HCT116 (cell line): Measurements from ENCODE around the gene POLDIP2. TPM values are rescaled to one million over a fixed set of nuclear protein-coding genes. Genes with fewer than 3 reads are reported as not detected.

ENCODE experiments used
- ATAC-seq: fragments of 200-7000 bp; cut with Tn5 transposase; 2 replicates; pipeline ENCODE4 v1.9.1; 2020; ENCODE audit warnings: mild to moderate bottlenecking, moderate library complexity
- BruUV-seq: library from RNA; stranded (reverse); fragments of 400-500 nt; replicated peaks from 2 replicates; lab custom pipeline; 2021; lab: Mats Ljungman, UMichigan
- CTCF ChIA-PET: fragments of 300-600 bp; sonication (Branson Sonifier 250); formaldehyde crosslinking; loops from one replicate; lab custom pipeline; 2021; ENCODE audit warnings: antibody characterized with exemption; lab: Charles Lee
- POLR2A ChIA-PET: fragments of 300-600, 350-600 bp; sonication (Branson Sonifier 250); formaldehyde crosslinking; loops from one replicate; lab custom pipeline; 2021; ENCODE audit warnings: antibody characterized with exemption; lab: Charles Lee
- RAD21 ChIA-PET, 2 experiments: fragments of 300-600 bp; sonication (Branson Sonifier 250); formaldehyde crosslinking; loops; one replicate each; lab custom pipeline; 2023; ENCODE audit warnings: low total read pairs in 2 of 2; ENCODE audit not compliant: uncharacterized antibody in 2 of 2, unreplicated experiment in 2 of 2, low non-redundant PET in 1 of 2; lab: Charles Lee
- DNase-seq: peaks from one replicate; pipeline ENCODE4 v3.0.0-alpha.2; 2010; ENCODE audit warnings: low read depth, low spot score
- H2AFZ ChIP-seq: fragments of 200-600 bp; shearing (Covaris generic), sonication (generic); 2 replicates; pipeline ENCODE4 v1.6.1; 2017; ENCODE audit warnings: low read depth, mixed run types, mixed read lengths, antibody characterized with exemption, low read length; ENCODE audit not compliant: poor library complexity, severe bottlenecking
- H3K27ac ChIP-seq: 2 replicates; pipeline ENCODE4 v1.5.1; 2012; ENCODE audit warnings: low read depth, low read length
- H3K27me3 ChIP-seq: fragments of 200-600 bp; sonication (generic); 2 replicates; pipeline ENCODE4 v1.6.1; 2016; ENCODE audit warnings: mixed run types, low read length, mixed read lengths; ENCODE audit not compliant: insufficient read depth
- H3K36me3 ChIP-seq, 2 experiments: fragments of 200-500 bp in 1 of 2; fragments of 200-600 bp in 1 of 2; sonication (Bioruptor generic) in 1 of 2; sonication (generic) in 1 of 2; 2 replicates each; pipeline versions ENCODE4 v1.5.1 to v1.6.1; 2014 to 2016; ENCODE audit warnings: low read length in 2 of 2, inconsistent platforms in 1 of 2, mixed read lengths in 1 of 2, mixed run types in 1 of 2; ENCODE audit not compliant: insufficient read depth in 2 of 2, control insufficient read depth in 1 of 2
- H3K4me1 ChIP-seq, 2 experiments: fragments of 200-600 bp in 1 of 2; sonication (generic) in 1 of 2; 2 replicates each; pipeline versions ENCODE4 v1.5.1 to v1.6.1; 2012 to 2017; ENCODE audit warnings: low read length in 2 of 2, inconsistent platforms in 1 of 2, mild to moderate bottlenecking in 1 of 2, mixed read lengths in 1 of 2, mixed run types in 1 of 2, moderate library complexity in 1 of 2; ENCODE audit not compliant: insufficient read depth in 2 of 2, control insufficient read depth in 1 of 2
- H3K4me2 ChIP-seq: fragments of 200-600 bp; sonication (generic); 2 replicates; pipeline ENCODE4 v1.6.1; 2017; ENCODE audit warnings: mixed run types, low read length, mixed read lengths
- H3K4me3 ChIP-seq, 2 experiments: fragments of 200-600 bp in 1 of 2; sonication (generic) in 1 of 2; replicated peaks in 1 of 2; 2 replicates each; pipeline ENCODE4 v1.5.1; 2011 to 2016; ENCODE audit warnings: low read length in 2 of 2, control low read depth in 1 of 2, low read depth in 1 of 2, mild to moderate bottlenecking in 1 of 2, mixed read lengths in 1 of 2, mixed run types in 1 of 2
- H3K79me2 ChIP-seq: fragments of 200-600 bp; sonication (generic); 2 replicates; pipeline ENCODE4 v1.6.1; 2017; ENCODE audit warnings: mild to moderate bottlenecking, mixed run types, low read length, moderate library complexity, mixed read lengths; ENCODE audit not compliant: insufficient read depth
- H3K9ac ChIP-seq: fragments of 200-600 bp; sonication (generic); 2 replicates; pipeline ENCODE4 v1.6.1; 2016; ENCODE audit warnings: low read length, mixed read lengths
- H3K9me2 ChIP-seq: fragments of 200-600 bp; sonication (generic), shearing (Covaris generic); 2 replicates; pipeline ENCODE4 v1.6.1; 2017; ENCODE audit warnings: mixed run types, mild to moderate bottlenecking, moderate library complexity; ENCODE audit not compliant: insufficient read depth
- H3K9me3 ChIP-seq, 2 experiments: fragments of 200-500 bp in 1 of 2; fragments of 200-600 bp in 1 of 2; sonication (Bioruptor generic) in 1 of 2; sonication (generic) in 1 of 2; 2 replicates each; pipeline ENCODE4 v1.6.1; 2014 to 2017; ENCODE audit warnings: low read length in 2 of 2, mixed read lengths in 2 of 2, inconsistent platforms in 1 of 2, low read depth in 1 of 2, mild to moderate bottlenecking in 1 of 2, mixed run types in 1 of 2, moderate library complexity in 1 of 2; ENCODE audit not compliant: control insufficient read depth in 1 of 2, insufficient read depth in 1 of 2
- H4K20me1 ChIP-seq: fragments of 200-600 bp; sonication (generic), shearing (Covaris generic); 2 replicates; pipeline ENCODE4 v1.6.1; 2017; ENCODE audit warnings: mixed run types, mild to moderate bottlenecking, moderate library complexity; ENCODE audit not compliant: insufficient read depth
- ATF3 ChIP-seq: IDR thresholded peaks from 2 replicates; pipeline ENCODE4 v1.6.1; 2012
- EGR1 ChIP-seq: IDR thresholded peaks from 2 replicates; pipeline ENCODE4 v1.6.1; 2012; ENCODE audit warnings: low read depth
- FOSL1 ChIP-seq: IDR thresholded peaks from 2 replicates; pipeline ENCODE4 v1.6.1; 2012; ENCODE audit warnings: low read depth
- JUND ChIP-seq: IDR thresholded peaks from 2 replicates; pipeline ENCODE4 v1.6.1; 2012
- MAX ChIP-seq: IDR thresholded peaks from 2 replicates; pipeline ENCODE4 v1.6.1; 2012
- POLR2A ChIP-seq: IDR thresholded peaks from 2 replicates; pipeline ENCODE4 v1.7.0; 2011; ENCODE audit warnings: borderline replicate concordance; ENCODE audit not compliant: insufficient read depth, insufficient read length; ENCODE audit errors: extremely low read depth
- POLR2AphosphoS5 ChIP-seq: IDR thresholded peaks from 2 replicates; pipeline ENCODE4 v1.6.1; 2011; ENCODE audit warnings: mild to moderate bottlenecking, low read depth, low read length, moderate library complexity
- RAD21 ChIP-seq: IDR thresholded peaks from 2 replicates; pipeline ENCODE4 v1.6.1; 2012; ENCODE audit warnings: low read depth, mild to moderate bottlenecking
- SIN3A ChIP-seq: IDR thresholded peaks from 2 replicates; pipeline ENCODE4 v1.6.1; 2012; ENCODE audit warnings: low read depth
- SP1 ChIP-seq: IDR thresholded peaks from 2 replicates; pipeline ENCODE4 v1.6.1; 2012; ENCODE audit warnings: low read depth
- SRF ChIP-seq: IDR thresholded peaks from 2 replicates; pipeline ENCODE4 v1.6.1; 2012; ENCODE audit warnings: low read depth
- TCF7L2 ChIP-seq: IDR thresholded peaks from 2 replicates; pipeline ENCODE4 v1.7.0; 2011; ENCODE audit warnings: borderline replicate concordance, inconsistent platforms; ENCODE audit not compliant: insufficient read depth, insufficient read length; ENCODE audit errors: extremely low read depth
- YY1 ChIP-seq: IDR thresholded peaks from 2 replicates; pipeline ENCODE4 v1.6.1; 2011; ENCODE audit warnings: low read length, low read depth, moderate library complexity, mild to moderate bottlenecking; ENCODE audit not compliant: insufficient replicate concordance; ENCODE audit errors: extremely low read depth
- intact Hi-C: fragments of 100-400 bp; cut with micrococcal nuclease; formaldehyde crosslinking; loops from 2 replicates; pipeline ENCODE4 v1.10.0; 2022
- total RNA-seq: library from RNA; stranded (reverse); gene quantifications from one replicate; pipeline ENCODE4 v1.2.1, GENCODE V29; 2021; ENCODE audit not compliant: unreplicated experiment
- TF ChIP-seq, protein P1 (sequence below): IDR thresholded peaks from 2 replicates; pipeline ENCODE4 v1.6.1; 2012; ENCODE audit warnings: low read depth

Gene POLDIP2
- total RNA-seq, 1 experiment from 2014 or later: 78.0 TPM

DNA sequence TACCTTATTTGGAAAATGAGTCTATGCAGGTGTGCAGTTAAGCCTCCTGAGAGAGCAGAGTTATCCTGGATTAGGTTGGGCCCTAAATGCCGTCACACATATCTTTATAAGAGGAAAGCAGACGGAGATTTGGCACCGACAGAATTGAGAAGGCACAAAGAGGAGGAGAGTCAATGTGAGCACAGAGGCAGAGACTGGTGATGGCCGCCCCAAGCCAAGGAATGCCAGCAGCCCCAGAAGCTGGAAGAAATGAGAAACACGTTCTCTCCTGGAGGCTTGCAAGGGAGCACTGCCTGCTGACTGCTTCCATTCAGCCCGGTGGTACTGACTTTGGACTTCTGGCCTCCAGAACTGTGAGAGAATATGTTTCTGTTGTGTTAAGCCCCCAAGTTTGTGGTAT is 45.5 kb upstream of the POLDIP2 start:
- no peaks in the 10 kb centered on the region for H3K27me3 ChIP-seq
- H2AFZ ChIP-seq: no peak overlapping the region
- no TSS peak for BruUV-seq
- H4K20me1 ChIP-seq: no peaks in the 10 kb centered on the region
- no peak overlapping the region for H3K4me2 ChIP-seq
- H3K79me2 ChIP-seq: peaks cover 12% of the 10 kb centered on the region; the same call in 1 of the 2 replicates
- no peaks in the 10 kb centered on the region for H3K9me3 ChIP-seq
- peaks cover 4 to 23% of the 10 kb centered on the region in 2 experiments; a peak in 3 of 4 replicates for H3K4me1 ChIP-seq
- H3K9me2 ChIP-seq: no peaks in the 10 kb centered on the region
- no peak for TF ChIP-seq YY1
- TF ChIP-seq, protein P1, sequence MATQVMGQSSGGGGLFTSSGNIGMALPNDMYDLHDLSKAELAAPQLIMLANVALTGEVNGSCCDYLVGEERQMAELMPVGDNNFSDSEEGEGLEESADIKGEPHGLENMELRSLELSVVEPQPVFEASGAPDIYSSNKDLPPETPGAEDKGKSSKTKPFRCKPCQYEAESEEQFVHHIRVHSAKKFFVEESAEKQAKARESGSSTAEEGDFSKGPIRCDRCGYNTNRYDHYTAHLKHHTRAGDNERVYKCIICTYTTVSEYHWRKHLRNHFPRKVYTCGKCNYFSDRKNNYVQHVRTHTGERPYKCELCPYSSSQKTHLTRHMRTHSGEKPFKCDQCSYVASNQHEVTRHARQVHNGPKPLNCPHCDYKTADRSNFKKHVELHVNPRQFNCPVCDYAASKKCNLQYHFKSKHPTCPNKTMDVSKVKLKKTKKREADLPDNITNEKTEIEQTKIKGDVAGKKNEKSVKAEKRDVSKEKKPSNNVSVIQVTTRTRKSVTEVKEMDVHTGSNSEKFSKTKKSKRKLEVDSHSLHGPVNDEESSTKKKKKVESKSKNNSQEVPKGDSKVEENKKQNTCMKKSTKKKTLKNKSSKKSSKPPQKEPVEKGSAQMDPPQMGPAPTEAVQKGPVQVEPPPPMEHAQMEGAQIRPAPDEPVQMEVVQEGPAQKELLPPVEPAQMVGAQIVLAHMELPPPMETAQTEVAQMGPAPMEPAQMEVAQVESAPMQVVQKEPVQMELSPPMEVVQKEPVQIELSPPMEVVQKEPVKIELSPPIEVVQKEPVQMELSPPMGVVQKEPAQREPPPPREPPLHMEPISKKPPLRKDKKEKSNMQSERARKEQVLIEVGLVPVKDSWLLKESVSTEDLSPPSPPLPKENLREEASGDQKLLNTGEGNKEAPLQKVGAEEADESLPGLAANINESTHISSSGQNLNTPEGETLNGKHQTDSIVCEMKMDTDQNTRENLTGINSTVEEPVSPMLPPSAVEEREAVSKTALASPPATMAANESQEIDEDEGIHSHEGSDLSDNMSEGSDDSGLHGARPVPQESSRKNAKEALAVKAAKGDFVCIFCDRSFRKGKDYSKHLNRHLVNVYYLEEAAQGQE: no peak
- TF ChIP-seq SIN3A: no peak
- TF ChIP-seq SP1: no peak
- no peak for TF ChIP-seq JUND
- TF ChIP-seq MAX: no peak
- no peak for TF ChIP-seq POLR2AphosphoS5
- no peak for TF ChIP-seq ATF3
- no peak for TF ChIP-seq POLR2A
- TF ChIP-seq SRF: no peak
- TF ChIP-seq EGR1: no peak
- no peak for TF ChIP-seq TCF7L2
- no peak for TF ChIP-seq FOSL1
- no peak for TF ChIP-seq RAD21
- ATAC-seq (no peak), DNase-seq (no peak)
- CTCF ChIA-PET: no interaction called here
- POLR2A ChIA-PET: no interaction called here
- H3K9ac ChIP-seq: no peak overlapping the region
- intact Hi-C loops: no loop called here
- no peak overlapping the region for H3K4me3 ChIP-seq
- RAD21 ChIA-PET: no interaction called here
- no peak overlapping the region for H3K27ac ChIP-seq
- peaks cover 20 to 24% of the 10 kb centered on the region in 2 experiments; a peak in 3 of 4 replicates for H3K36me3 ChIP-seq
